H9 (cell line): ENCODE measurements around the gene AGT. TPM values are rescaled to one million over a fixed set of nuclear protein-coding genes. Genes with fewer than 3 reads are reported as not detected.
"Not testable (repeated sequence)": the region's sequence is repeated elsewhere in the genome, so short reads cannot be mapped to it uniquely, and the experiment has no call there.

Source experiments
- DNase-seq: peaks from one replicate; pipeline ENCODE4 v3.0.0-alpha.2; 2017
- H2AFZ ChIP-seq: one replicate; pipeline ENCODE4 v1.6.1; 2013; ENCODE audit warnings: mild to moderate bottlenecking, low read length, control low read depth, moderate library complexity
- H2AK5ac ChIP-seq: 2 replicates; pipeline ENCODE4 v1.6.1; 2013; ENCODE audit warnings: low read length, control low read depth, mixed read lengths; ENCODE audit not compliant: insufficient read length
- H2BK120ac ChIP-seq: one replicate; pipeline ENCODE4 v1.6.1; 2013; ENCODE audit warnings: low read depth, mild to moderate bottlenecking, low read length, control low read depth, inconsistent platforms; ENCODE audit not compliant: poor library complexity, severe bottlenecking
- H2BK12ac ChIP-seq: 2 replicates; pipeline ENCODE4 v1.6.1; 2013; ENCODE audit warnings: low read length, control low read depth, mixed read lengths, low read depth; ENCODE audit not compliant: insufficient read length
- H2BK15ac ChIP-seq: 2 replicates; pipeline ENCODE4 v1.6.1; 2013; ENCODE audit warnings: low read depth, low read length, control low read depth
- H2BK20ac ChIP-seq: one replicate; pipeline ENCODE4 v1.6.1; 2013; ENCODE audit warnings: low read depth, mild to moderate bottlenecking, low read length, control low read depth, inconsistent platforms; ENCODE audit not compliant: poor library complexity, severe bottlenecking
- H2BK5ac ChIP-seq: 2 replicates; pipeline ENCODE4 v1.6.1; 2013; ENCODE audit warnings: low read length, control low read depth, mixed read lengths; ENCODE audit not compliant: insufficient read length
- H3K14ac ChIP-seq: 2 replicates; pipeline ENCODE4 v1.6.1; 2013; ENCODE audit warnings: low read length, control low read depth; ENCODE audit not compliant: insufficient read depth
- H3K18ac ChIP-seq: 2 replicates; pipeline ENCODE4 v1.6.1; 2013; ENCODE audit warnings: low read depth, mild to moderate bottlenecking, mixed read lengths, low read length, control low read depth; ENCODE audit not compliant: insufficient read length
- H3K23ac ChIP-seq: 2 replicates; pipeline ENCODE4 v1.6.1; 2013; ENCODE audit warnings: low read length, control low read depth, mixed read lengths, low read depth; ENCODE audit not compliant: insufficient read length
- H3K23me2 ChIP-seq: 2 replicates; pipeline ENCODE4 v1.6.1; 2013; ENCODE audit warnings: low read depth, mild to moderate bottlenecking, mixed read lengths, low read length, control low read depth; ENCODE audit not compliant: insufficient read length, poor library complexity, severe bottlenecking
- H3K27ac ChIP-seq: 2 replicates; pipeline ENCODE4 v1.5.1; 2013; ENCODE audit warnings: low read length, control low read depth, mixed read lengths, low read depth; ENCODE audit not compliant: insufficient read length
- H3K27me3 ChIP-seq: 2 replicates; pipeline ENCODE4 v1.6.1; 2013; ENCODE audit warnings: low read length, control low read depth, inconsistent platforms; ENCODE audit not compliant: insufficient read depth
- H3K4ac ChIP-seq: 2 replicates; pipeline ENCODE4 v1.6.1; 2013; ENCODE audit warnings: low read depth, mild to moderate bottlenecking, control low read depth, inconsistent platforms, low read length, moderate library complexity
- H3K4me1 ChIP-seq: 2 replicates; pipeline ENCODE4 v1.6.1; 2013; ENCODE audit warnings: low read length, control low read depth, inconsistent platforms; ENCODE audit not compliant: insufficient read depth
- H3K4me2 ChIP-seq: 2 replicates; pipeline ENCODE4 v1.6.1; 2013; ENCODE audit warnings: low read length, control low read depth, mixed read lengths; ENCODE audit not compliant: insufficient read length, insufficient read depth
- H3K56ac ChIP-seq: 2 replicates; pipeline ENCODE4 v1.6.1; 2013; ENCODE audit warnings: low read depth, mild to moderate bottlenecking, mixed read lengths, low read length, control low read depth; ENCODE audit not compliant: insufficient read length
- H3K79me1 ChIP-seq: 2 replicates; pipeline ENCODE4 v1.6.1; 2013; ENCODE audit warnings: low read depth, mild to moderate bottlenecking, moderate library complexity, low read length, control low read depth, inconsistent platforms; ENCODE audit not compliant: insufficient read depth, poor library complexity, severe bottlenecking
- H3K79me2 ChIP-seq: 2 replicates; pipeline ENCODE4 v1.6.1; 2013; ENCODE audit warnings: low read length, control low read depth, inconsistent platforms; ENCODE audit not compliant: insufficient read depth
- H3K9ac ChIP-seq: 2 replicates; pipeline ENCODE4 v1.6.1; 2013; ENCODE audit warnings: low read length, control low read depth, mixed read lengths; ENCODE audit not compliant: insufficient read length; ENCODE audit errors: extremely low read depth
- H3K9me3 ChIP-seq: one replicate; pipeline ENCODE4 v1.6.1; 2013; ENCODE audit warnings: low read depth, low read length, inconsistent platforms; ENCODE audit not compliant: control insufficient read depth
- H3T11ph ChIP-seq: one replicate; pipeline ENCODE4 v1.6.1; 2013; ENCODE audit warnings: mild to moderate bottlenecking, low read length, control low read depth, inconsistent platforms
- H4K20me1 ChIP-seq: one replicate; pipeline ENCODE4 v1.6.1; 2013; ENCODE audit not compliant: control insufficient read depth, insufficient read length, insufficient read depth
- H4K5ac ChIP-seq: 2 replicates; pipeline ENCODE4 v1.6.1; 2013; ENCODE audit warnings: low read depth, mild to moderate bottlenecking, mixed read lengths, low read length, control low read depth; ENCODE audit not compliant: insufficient read length
- H4K8ac ChIP-seq: replicated peaks from 2 replicates; pipeline ENCODE4 v1.6.1; 2013; ENCODE audit warnings: low read length, control low read depth, mixed read lengths, low read depth; ENCODE audit not compliant: insufficient read length
- H4K91ac ChIP-seq: 2 replicates; pipeline ENCODE4 v1.6.1; 2013; ENCODE audit warnings: low read depth, mild to moderate bottlenecking, moderate library complexity, mixed read lengths, low read length, control low read depth; ENCODE audit not compliant: insufficient read length
- H3K27ac Mint-ChIP-seq, 3 experiments: 2 replicates in 2 of 3; 3 replicates in 1 of 3; pipeline ENCODE4 v1.8.0; 2020 to 2021; ENCODE audit warnings: mixed read lengths in 3 of 3, mild to moderate bottlenecking in 1 of 3, moderate library complexity in 1 of 3
- H3K27me3 Mint-ChIP-seq: 2 replicates; pipeline ENCODE4 v1.8.0; 2021; ENCODE audit warnings: low read depth, mild to moderate bottlenecking, moderate library complexity, mixed read lengths
- H3K36me3 Mint-ChIP-seq, 3 experiments: 2 replicates in 2 of 3; 3 replicates in 1 of 3; pipeline ENCODE4 v1.8.0; 2020 to 2021; ENCODE audit warnings: low read depth in 3 of 3, mixed read lengths in 3 of 3; ENCODE audit not compliant: insufficient read depth in 1 of 3
- H3K4me1 Mint-ChIP-seq, 2 experiments: 2 replicates each; pipeline ENCODE4 v1.8.0; 2020; ENCODE audit warnings: mixed read lengths in 2 of 2
- H3K4me3 Mint-ChIP-seq, 2 experiments: 2 replicates in 1 of 2; 3 replicates in 1 of 2; pipeline ENCODE4 v1.8.0; 2020 to 2021; ENCODE audit warnings: mild to moderate bottlenecking in 2 of 2, mixed read lengths in 2 of 2, moderate library complexity in 1 of 2
- H3K9me3 Mint-ChIP-seq, 2 experiments: 2 replicates in 1 of 2; 3 replicates in 1 of 2; pipeline ENCODE4 v1.8.0; 2020; ENCODE audit warnings: mild to moderate bottlenecking in 2 of 2, mixed read lengths in 2 of 2, moderate library complexity in 1 of 2
- WGBS: extraction: QIAGEN DNeasy Blood & Tissue Kit; methylation state at CpG from one replicate; pipeline ENCODE4 v1.1.7; 2013; ENCODE audit warnings: missing lambda C conversion rate, low lambda C conversion rate, mixed read lengths; ENCODE audit not compliant: insufficient read length; ENCODE audit errors: extremely low coverage; 5-methylcytosine and 5-hydroxymethylcytosine counted together
- total RNA-seq: library from RNA; stranded (reverse); gene quantifications from 2 replicates; pipeline ENCODE4 v1.2.1, GENCODE V29; 2021

Gene AGT
- total RNA-seq, 1 experiment from 2014 or later, result not detected

GRCh38 chr1:230656719-230657118, 57.2 kb downstream of the AGT start:
- Mint-ChIP-seq H3K9me3 (peaks cover 12 to 23% of the 10 kb centered on the region in 2 experiments; a peak in 4 of 5 replicates), H3K4me1 (peaks cover 14% of the 10 kb centered on the region in 2 experiments), H3K36me3 (peaks cover 20 to 31% (median 25%) of the 10 kb centered on the region in 3 experiments)
- not testable (repeated sequence) for H4K20me1 ChIP-seq, H3K56ac ChIP-seq, H2BK5ac ChIP-seq, H3K23ac ChIP-seq, H3K4me1 ChIP-seq, H3K4me2 ChIP-seq, H2AFZ ChIP-seq, H2BK15ac ChIP-seq, H3K27me3 Mint-ChIP-seq, H2BK20ac ChIP-seq, H3K79me2 ChIP-seq, H3K27ac Mint-ChIP-seq, H4K5ac ChIP-seq, H3K4ac ChIP-seq, H3K9me3 ChIP-seq, H2BK12ac ChIP-seq, DNase-seq, H3K79me1 ChIP-seq, H3T11ph ChIP-seq, H3K27me3 ChIP-seq, H3K27ac ChIP-seq, H2BK120ac ChIP-seq, H4K8ac ChIP-seq, H3K9ac ChIP-seq, H3K23me2 ChIP-seq, H3K14ac ChIP-seq, H4K91ac ChIP-seq, H3K4me3 Mint-ChIP-seq, H2AK5ac ChIP-seq, H3K18ac ChIP-seq
- no CpG with 5 or more reads among the region's 1 CpG for WGBS

Other genes with a start within 250 kb of the AGT start
- gene COG2, start 71.6 kb downstream of the AGT start, total RNA-seq, result 35.7 and 42.2 TPM in 2 replicates
- gene CAPN9, start 33.3 kb upstream of the AGT start, total RNA-seq, result 0.22 TPM in 1 of 2 replicates, not detected in the other
- gene C1orf198, start 154.4 kb upstream of the AGT start, total RNA-seq, result 28.2 and 28.9 TPM in 2 replicates